ENCODE results near the gene MAMDC2. TPM values are rescaled to one million over a fixed set of nuclear protein-coding genes. Genes with fewer than 3 reads are reported as not detected.
A peak's percentile ranks its signal among the peaks of the same experiment; 100 is the strongest.

The MAMDC2 gene
- total and polyA plus RNA-seq, 7 donors: 0.91 to 11.9 (median 2.2) TPM

GRCh38 chr9:70217029-70217428 is 173.4 kb downstream of the MAMDC2 start:
- WGBS, 3 donors: 78 to 84% (median 82%) methylated on average over 16 of the region's 16 CpGs
- no peak for TF ChIP-seq CTCF (IDR thresholded peaks at IDR 0.05)
- Histone ChIP-seq H3K4me1 (no peaks in the 10 kb centered on the region), H3K27me3 (ENCODE audit: insufficient read depth in 3 of 3, low read length in 2 of 3) (no peaks in the 10 kb centered on the region), H3K27ac (no peak overlapping the region), H3K9me3 (no peaks in the 10 kb centered on the region), H3K4me3 (no peak overlapping the region), H3K36me3 (ENCODE audit: insufficient read depth in 1 of 2, low read depth in 1 of 2) (no peaks in the 10 kb centered on the region)
- intact Hi-C loops (cut with DNase I): no loop called here
- ATAC-seq (no peak), DNase-seq (peak in 1 of 2 donors; percentile 19)

DNA sequence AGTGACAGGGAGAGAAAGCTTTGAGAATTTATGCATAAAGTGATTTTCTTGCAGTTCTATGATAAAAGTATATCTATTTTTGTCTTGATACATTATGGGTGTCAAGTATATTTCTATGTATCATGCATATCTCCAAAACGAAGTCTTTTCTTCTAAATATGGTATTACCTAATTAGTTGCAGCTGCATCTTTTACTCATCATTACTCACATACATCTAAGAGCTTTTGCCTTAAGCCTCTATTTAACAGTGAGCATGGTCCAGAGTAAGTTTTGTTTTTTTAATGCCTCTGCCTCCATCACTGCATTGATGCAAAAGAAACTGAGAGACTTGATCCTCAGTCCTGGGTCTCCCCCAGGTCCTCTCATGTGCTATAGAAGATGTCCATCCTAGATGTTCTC is 175.1 kb downstream of the MAMDC2 start:
- intact Hi-C loops (cut with DNase I): no loop called here
- no peak for TF ChIP-seq CTCF (IDR thresholded peaks at IDR 0.05)
- no peak overlapping the region for H3K4me3 ChIP-seq
- no peaks in the 10 kb centered on the region for H3K36me3 ChIP-seq (ENCODE audit: insufficient read depth in 1 of 2, low read depth in 1 of 2)
- no peaks in the 10 kb centered on the region for H3K4me1 ChIP-seq
- no peak overlapping the region for H3K27ac ChIP-seq
- no peaks in the 10 kb centered on the region for H3K9me3 ChIP-seq
- ATAC-seq (no peak), DNase-seq (no peak)
- WGBS, 3 donors: 80 to 88% (median 87%) methylated on average over 1 of the region's 1 CpG
- no peaks in the 10 kb centered on the region for H3K27me3 ChIP-seq (ENCODE audit: insufficient read depth in 3 of 3, low read length in 2 of 3)

GRCh38 chr9:70220216-70220615 is 176.6 kb downstream of the MAMDC2 start:
- no peaks in the 10 kb centered on the region for H3K9me3 ChIP-seq
- 92 to 95% (median 95%) methylated on average over 2 of the region's 2 CpGs for WGBS, 3 donors
- ATAC-seq: no peak
- DNase-seq: no peak
- H3K27ac ChIP-seq: no peak overlapping the region
- no peaks in the 10 kb centered on the region for H3K36me3 ChIP-seq (ENCODE audit: insufficient read depth in 1 of 2, low read depth in 1 of 2)
- TF ChIP-seq CTCF (IDR thresholded peaks at IDR 0.05): no peak
- H3K4me1 ChIP-seq: no peaks in the 10 kb centered on the region
- H3K27me3 ChIP-seq (ENCODE audit: insufficient read depth in 3 of 3, low read length in 2 of 3): no peaks in the 10 kb centered on the region
- H3K4me3 ChIP-seq: no peak overlapping the region
- intact Hi-C loops (cut with DNase I): no loop called here

DNA sequence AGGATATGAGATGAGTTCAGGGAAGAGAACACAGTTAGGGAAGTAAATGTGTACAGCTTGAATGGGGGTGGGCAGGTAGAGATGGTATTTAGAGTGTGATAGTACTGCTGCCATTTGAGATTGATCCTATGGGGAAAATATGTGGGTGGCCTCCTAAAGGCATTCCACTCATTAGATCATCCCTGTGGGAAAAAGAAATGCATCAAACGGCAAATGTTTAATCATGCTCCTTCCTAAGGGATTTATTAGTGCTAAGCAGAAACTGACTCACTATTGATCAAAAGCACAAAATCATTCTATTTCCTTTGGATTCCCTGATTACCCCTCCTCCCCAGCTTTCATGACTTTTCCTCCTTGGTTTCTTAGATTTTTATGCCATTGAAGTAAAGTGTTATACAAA is 178.7 kb downstream of the MAMDC2 start:
- intact Hi-C loops (cut with DNase I): no loop called here
- no peak overlapping the region for H3K27ac ChIP-seq
- no peaks in the 10 kb centered on the region for H3K27me3 ChIP-seq (ENCODE audit: insufficient read depth in 3 of 3, low read length in 2 of 3)
- H3K4me3 ChIP-seq: no peak overlapping the region
- peaks cover under 1% of the 10 kb centered on the region for H3K4me1 ChIP-seq
- H3K9me3 ChIP-seq: no peaks in the 10 kb centered on the region
- WGBS, 3 donors: 77 to 84% (median 80%) methylated on average over 1 of the region's 1 CpG
- no peaks in the 10 kb centered on the region for H3K36me3 ChIP-seq (ENCODE audit: insufficient read depth in 1 of 2, low read depth in 1 of 2)
- ATAC-seq (no peak), DNase-seq (no peak)
- TF ChIP-seq CTCF (IDR thresholded peaks at IDR 0.05): no peak

DNA sequence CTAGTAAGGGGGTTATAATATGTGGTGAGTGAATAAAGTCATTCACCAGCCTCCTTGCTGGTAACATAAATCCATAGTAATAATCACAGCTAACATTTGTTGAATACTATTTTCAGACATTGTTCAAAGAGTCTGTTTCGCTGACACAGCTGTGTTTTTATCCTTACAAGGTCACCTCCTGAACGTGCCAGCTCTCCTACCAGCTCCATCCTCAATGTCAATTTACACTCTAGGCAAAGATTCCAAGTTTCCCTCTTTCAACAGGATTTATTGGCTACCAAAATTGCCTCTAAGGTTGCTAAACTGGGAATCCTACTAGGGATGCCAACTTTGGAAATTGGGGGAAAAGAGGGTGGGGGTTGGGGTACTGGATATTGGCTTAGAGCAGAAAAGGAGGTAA is 184.5 kb downstream of the MAMDC2 start:
- intact Hi-C loops (cut with DNase I): loop anchor here (2.0 to 5.0 kb wide), 3 partner anchors 116 to 256 kb away; no protein-coding TSS in a partner anchor
- TF ChIP-seq CTCF (IDR thresholded peaks at IDR 0.05): no peak
- ATAC-seq: no peak

More for the DNA sequence above, 184.5 kb downstream of the MAMDC2 start:
- 25 to 33% (median 26%) methylated on average over 2 of the region's 2 CpGs for WGBS, 3 donors
- no peak for DNase-seq
- H3K9me3 ChIP-seq: no peaks in the 10 kb centered on the region
- H3K4me1 ChIP-seq: peaks cover 24% of the 10 kb centered on the region
- no peak overlapping the region for H3K27ac ChIP-seq
- no peaks in the 10 kb centered on the region for H3K36me3 ChIP-seq (ENCODE audit: insufficient read depth in 1 of 2, low read depth in 1 of 2)
- H3K4me3 ChIP-seq: no peak overlapping the region
- no peaks in the 10 kb centered on the region for H3K27me3 ChIP-seq (ENCODE audit: insufficient read depth in 3 of 3, low read length in 2 of 3)

All from psoas muscle (tissue), 8 donors.